ENCODE data around the gene EBF4.
"Not testable (repeated sequence)": the region's sequence is repeated elsewhere in the genome, so short reads cannot be mapped to it uniquely, and the experiment has no call there.

Gene EBF4

DNA sequence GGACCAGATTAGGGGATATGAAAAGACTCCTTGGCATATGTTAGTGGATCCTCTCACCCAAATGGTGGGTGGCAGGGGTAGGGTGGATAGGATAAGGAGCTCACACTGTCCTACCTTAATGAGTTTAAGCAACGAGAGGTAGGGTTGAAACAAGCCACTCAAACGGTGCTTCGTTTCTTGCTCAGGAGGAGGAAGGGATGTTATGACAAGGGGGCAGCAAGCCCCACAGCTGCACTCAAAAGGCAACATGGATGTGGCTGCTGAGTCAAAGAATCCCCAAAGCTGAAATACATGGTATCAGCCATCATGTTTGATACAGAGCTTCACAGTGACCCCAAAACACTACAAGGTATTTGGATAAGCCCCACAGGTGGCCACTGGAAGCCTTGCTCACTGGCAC lies 20.1 kb upstream of the EBF4 start:
- DNase-seq = no peak

DNA sequence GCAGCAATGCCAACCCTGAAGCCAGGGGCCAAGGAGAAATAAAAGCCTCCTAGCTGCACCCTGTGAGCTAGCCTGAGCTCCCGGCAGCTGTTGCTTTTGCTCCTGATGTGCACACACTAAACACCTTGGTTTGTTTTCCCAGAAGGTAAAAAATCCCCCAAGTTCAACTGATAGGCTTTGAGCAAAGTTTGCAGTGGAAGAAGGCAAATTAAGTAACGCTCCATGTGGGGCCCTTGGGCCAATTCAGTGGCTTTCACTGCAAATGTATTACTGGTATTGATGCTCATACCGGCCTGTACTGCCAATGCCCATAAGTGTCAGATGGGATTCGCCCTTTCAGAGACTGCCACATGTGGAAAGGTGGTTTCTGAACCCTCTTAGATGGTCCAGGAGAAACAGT lies 19.1 kb upstream of the EBF4 start:
- no peak for DNase-seq

DNA sequence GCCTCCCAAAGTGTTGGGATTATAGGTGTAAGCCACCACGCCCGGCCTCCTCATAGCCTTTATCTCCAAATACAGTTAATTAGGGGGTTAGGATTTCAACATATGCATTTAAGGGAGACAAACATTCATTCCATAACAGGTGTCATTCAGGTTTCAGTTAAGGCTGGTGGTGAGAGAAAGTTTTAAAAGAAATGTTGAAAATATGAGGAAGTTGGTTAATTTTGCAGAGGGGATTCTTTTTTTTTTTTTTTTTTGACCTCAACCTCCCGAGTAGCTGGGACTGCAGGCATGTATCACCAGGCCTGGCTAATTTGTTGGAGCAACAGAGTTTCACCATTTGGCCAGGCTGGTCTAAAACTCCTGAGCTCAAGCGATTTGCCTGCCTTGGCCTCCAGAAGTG lies 12.5 kb upstream of the EBF4 start:
- DNase-seq = no peak

DNA sequence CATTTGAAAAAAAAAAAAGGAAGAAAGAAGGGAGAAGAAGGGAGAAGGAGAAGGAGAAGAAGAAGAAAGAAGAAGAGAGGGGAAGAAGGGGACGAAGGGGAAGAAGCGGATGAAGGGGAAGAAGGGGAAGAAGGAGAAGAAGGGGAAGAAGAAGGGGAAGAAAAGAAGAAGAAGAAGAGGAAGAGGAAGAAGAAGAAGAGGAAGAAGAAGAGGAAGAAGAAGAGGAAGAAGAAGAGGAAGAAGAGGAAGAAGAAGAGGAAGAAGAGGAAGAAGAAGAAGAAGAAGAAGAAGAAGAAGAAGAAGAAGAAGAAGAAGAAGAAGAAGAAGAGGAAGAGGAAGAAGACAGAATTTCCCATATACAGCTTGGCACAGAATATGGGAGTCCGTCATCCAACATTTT lies 10.5 kb upstream of the EBF4 start:
- DNase-seq = not testable (repeated sequence)

DNA sequence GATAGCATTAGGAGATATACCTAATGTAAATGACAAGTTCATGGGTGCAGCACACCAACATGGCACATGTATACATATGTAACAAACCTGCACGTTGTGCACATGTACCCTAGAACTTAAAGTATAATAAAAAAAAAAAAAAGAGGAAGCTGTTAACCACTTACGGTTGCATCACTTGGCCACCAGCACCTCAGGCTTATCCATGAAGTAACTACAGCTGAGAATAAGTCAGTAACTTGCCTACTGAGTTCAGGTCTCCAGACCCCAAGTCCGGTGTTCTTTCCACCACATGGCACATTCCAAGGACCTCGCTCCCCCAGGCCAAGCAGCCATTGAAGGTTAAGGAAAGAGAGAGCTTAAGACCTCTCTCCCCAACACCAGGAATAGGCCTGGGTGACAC lies 7.8 kb upstream of the EBF4 start:
- not testable (repeated sequence) for DNase-seq

DNA sequence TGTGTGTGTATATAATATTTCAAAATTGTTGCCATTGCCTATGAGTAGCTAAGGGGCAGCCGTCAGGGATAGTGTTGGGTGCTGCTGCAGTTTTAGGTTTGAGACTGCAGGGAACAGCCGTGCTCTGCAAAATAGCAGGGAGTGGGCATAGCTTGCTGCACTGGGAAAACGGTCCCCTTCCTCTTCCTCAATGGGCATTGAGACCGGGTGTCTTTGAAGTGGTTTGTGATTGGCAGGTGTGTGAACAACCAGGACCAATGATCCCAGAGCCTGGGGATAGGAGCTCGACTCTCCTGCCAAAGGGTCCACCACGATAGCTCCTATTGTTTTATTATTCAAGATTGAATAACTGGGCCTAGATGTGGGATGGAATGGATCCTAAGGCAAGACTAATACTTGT lies 5.1 kb upstream of the EBF4 start:
- DNase-seq = no peak

DNA sequence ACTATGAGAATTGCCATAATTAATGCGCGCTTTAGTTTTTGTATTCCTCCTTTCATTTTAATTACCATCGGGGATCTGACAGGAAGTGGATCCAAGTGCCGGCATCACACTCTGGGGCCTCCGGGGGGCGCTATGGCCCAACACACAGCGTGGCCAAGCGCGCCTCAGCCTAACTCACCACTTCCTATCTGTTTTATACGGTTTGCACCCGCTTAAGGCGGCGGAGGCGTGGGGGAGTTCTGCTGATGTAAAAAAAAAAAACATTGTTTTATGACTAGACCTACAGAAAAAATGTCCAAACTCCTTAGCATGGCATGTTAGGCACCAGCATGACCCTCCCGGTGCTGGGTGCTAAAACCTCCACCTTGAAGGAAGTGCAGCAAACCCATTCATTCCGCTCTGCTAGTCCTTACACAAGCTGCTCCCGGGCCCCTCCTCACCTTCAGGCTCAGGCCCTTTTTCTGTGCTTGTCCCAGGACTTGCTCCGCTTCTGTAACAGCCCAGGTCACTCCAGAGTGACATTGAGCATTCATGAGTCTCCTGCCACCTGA lies 4.5 kb upstream of the EBF4 start:
- no peak for DNase-seq

DNA sequence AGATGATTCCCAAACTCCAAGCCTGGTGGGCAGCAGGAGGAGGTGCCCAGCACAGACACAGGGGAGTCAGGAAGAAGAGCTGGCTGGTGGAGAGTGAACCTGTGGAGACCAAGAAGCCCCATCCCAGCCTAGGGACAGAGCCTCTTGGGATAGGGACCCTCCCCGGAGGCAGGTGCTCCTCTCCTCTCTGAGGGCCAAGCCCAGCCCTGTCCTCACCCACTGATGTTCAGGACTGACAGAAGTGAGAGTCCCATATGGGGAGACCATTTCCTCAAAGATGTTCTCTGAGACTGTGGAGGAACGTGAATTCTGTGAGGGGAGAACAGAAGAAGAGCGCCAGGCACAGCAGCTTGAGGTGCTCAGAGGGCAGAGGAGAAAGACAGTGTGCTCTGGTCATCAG lies 2.4 kb upstream of the EBF4 start:
- no peak for DNase-seq

DNA sequence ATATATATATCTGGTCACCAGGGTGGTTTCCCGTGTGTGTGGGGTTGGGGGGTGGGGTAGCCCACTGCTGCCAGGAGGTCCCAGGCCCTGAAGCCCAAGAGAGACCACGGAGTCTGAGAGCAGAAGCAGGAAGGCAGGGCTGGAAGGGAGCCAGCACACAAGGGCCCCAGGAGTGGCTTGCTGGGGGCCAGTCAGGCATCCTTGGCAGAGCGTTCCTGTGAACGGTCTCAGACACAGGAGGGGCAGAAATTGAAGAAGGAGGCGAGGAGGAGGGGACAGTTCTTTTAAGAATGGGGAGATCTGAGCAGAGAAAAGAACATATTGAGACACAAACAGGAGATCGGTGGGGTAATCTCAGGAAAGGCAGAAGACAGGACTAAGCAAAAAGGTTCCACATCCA lies 1.9 kb upstream of the EBF4 start:
- no peak for DNase-seq

DNA sequence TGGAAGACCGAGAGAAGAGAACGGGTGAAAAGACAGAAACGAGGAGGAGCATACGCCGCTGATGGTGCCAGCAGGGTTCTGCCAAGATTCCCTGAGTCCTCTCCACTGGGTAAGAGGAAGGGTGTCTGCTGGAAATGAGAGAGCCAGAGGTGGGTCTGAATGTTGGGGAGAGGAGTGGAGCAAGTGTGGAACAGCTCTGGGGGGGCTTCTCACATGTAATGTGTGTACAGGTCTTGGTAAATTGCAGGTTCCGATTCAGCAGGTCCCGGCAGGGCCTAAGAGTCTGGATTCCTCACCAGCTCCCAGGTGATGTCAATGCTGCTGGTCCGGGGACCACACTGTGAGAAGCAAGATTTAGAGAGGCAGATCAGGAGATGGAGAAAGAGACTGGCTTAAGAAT lies 1.5 kb upstream of the EBF4 start:
- no peak for DNase-seq

DNA sequence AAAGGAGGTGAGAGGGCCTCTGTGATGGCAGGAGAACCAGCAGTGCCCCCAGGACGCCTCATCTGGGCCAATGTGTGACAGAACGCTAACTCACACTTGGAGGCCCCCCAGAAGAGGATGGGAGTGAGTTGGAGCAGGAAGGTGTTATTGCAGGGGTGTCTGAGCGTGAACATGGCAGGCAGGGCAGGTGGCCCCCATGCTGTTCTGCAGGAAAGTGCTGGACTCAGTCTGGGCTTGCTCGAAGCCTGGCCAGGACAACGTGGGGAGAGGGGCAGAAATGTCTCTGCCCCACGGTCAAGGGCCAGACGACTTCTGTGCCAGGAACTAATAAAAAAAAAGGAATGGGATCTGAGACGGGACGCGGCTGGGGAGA lies 931 bp upstream of the EBF4 start:
- DNase-seq = no peak

DNA sequence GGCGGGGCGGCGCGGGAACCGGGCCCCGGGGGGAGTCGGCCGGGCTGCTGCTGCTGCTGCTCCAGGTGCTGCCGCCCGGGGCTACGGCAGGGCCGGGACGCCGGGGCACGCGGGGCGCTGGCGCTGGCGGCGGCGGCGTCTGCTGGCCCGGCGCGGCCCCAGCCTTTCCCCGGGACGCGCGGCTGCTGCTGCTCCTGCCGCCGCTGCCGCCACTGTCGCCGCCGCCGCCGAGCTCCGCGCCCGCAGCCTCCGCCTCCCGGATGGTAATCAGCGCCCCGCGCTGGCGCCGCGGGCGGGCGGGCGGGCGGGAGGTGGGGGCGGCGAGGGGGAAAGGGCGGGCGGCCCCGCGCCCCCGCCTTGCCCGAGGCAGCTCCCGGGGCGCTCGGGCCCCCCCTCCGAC lies 306 bp downstream of the EBF4 start:
- DNase-seq = no peak

DNA sequence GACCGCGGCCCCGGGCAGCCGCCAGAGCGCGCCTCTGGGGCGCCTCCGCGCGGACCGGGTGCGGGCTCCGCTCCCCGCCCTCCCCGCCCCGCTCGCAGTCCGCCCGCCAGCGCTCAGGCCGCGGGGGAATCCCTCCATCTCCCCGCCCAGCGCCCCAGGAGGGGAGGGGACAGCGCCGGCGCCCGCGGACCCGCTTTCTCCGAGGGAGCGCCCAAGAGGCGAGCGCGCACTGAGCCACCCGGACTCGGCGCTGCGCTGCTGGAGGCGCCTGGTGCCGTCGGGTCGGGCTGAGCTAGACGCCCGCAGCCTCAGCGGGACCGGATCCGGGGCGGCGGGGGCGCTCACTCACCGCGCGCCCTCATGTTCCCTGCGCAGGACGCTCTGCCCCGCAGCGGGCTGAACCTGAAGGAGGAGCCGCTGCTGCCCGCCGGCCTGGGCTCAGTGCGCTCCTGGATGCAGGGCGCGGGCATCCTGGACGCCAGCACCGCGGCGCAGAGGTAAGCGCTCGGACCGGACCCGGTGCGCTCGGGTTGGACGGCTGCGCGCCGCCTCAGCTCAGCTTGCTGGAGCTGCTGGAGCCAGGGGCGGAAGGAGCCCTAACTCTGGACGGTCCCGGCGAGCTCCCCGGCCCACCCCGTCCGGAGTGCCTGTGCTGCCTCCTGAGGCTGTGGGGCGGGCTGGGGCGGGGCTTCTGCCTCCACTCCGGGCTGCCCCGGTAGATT lies 867 bp downstream of the EBF4 start:
- no peak for DNase-seq

DNA sequence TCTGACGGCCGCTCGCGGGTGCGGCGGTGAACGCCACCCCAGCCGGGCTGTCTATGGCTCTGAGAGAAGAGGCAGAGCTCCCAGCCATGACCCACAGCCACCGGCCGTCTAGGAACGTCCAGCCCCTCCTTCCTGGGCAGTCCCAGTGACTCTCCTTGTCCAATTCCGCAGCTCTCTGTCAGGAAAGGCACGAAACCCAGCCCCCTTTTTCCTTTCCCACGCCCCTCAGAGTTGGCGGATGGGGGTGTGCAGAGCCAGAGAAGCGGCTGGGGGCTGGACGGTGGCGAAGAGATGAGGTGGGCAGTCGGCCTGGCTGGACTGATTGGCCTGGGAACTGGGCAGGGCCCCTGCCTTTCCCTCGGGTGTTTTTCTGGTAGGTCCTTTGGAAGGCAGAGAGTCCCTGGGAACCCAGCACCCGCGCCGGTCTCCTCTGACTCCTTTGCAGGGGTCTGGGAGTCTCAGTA lies 1.5 kb downstream of the EBF4 start:
- DNase-seq = no peak

DNA sequence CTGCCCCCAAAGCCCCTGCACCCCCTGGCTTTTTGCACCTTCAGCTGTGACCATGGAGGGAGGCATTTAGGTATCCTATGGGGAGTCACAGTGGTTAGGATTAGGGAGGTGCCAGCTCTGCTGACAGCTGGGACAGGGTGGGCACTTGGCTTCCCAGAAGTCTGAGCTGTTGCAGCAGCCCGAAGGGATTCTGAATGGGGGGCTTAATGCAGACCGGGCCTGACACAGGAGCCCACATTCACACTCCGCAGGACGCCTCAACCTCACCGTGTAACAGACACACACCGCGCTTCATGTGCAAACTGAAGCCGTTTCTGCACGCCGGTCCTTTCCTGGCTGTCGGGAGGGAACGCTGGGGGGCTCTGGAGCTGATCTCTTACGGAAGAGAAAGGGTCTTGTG lies 1.9 kb downstream of the EBF4 start:
- DNase-seq = no peak

DNA sequence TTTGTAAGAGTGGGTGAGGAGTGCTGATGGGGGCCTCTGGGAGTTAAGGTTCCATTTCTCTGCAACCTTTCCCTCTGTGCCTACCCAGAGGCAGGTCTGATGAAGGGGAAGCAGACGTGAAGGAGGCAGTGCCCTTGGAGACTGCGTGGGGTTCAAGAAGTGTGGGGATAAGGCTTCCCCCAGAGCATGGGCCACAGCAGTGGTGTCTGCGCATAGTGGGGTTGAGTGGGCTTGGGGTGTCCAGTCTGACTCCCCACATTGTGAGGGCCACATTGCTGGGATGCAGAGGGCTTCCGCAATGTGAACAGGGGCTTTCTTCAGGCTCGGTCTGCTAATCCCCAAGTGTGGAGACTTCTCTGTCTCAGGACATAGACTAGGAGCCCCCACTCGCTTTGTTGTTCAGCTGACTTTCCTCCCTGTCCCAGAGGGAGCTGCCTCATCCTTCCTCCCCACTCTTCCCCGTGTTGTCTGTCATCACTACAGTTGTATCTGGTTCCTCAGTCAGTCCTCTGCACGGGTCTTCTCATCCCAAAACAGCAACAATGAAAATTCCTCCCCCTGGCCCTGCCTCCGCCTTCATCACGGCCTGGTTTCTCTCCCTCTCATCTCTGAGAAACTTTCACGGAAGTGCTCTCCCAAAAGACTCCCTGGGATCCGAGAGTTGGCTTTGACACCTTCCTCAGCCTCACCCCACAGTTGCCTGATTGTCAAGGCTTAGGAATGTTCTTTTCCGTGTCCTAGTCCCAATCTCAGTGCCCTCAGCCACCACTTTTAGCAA lies 2.8 kb downstream of the EBF4 start:
- no peak for DNase-seq

DNA sequence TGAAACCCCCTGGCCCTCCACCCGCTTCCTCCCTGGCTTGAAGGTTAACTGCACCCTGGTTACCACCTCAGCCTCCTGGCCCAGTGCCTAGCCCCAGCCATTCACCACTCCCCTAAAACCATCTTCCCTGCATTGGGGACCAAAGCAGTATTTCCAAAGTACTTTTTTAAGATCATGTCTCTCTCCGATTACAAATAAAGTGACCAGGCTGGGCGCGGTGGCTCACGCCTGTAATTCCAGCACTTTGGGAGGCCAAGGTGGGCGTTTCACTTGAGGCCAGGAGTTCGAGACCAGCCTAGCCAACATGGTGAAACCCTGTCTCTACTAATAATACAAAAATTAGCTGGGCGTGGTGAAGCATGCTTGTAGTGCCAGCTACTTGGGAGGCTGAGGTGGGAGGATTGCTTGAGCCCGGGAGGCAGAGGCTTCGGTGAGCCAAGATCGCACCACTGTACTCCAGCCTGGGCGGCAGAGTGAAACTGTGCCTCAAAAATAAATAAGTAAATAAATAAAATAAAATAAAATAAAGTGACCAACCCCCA lies 3.5 kb downstream of the EBF4 start:
- DNase-seq = not testable (repeated sequence)

DNA sequence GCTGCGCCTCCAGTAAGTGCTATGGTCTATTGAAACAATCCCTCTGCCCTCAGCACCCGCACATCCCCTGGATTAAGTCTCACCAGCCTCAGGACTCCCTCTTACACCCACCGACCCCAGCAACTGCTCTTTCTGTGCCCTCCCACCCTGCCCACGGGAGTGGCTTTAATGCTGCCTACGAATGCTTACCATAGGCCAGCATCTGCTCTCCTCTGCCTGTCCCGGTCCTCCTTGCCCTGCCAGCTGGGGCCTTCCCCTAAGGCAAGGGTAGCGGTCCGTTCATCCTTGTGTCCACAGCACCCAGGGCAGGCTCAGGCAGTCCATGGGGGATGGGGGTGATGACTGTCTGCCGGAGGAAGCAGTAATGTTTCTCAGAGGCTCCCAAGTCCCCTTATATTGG lies 4.1 kb downstream of the EBF4 start:
- no peak for DNase-seq

DNA sequence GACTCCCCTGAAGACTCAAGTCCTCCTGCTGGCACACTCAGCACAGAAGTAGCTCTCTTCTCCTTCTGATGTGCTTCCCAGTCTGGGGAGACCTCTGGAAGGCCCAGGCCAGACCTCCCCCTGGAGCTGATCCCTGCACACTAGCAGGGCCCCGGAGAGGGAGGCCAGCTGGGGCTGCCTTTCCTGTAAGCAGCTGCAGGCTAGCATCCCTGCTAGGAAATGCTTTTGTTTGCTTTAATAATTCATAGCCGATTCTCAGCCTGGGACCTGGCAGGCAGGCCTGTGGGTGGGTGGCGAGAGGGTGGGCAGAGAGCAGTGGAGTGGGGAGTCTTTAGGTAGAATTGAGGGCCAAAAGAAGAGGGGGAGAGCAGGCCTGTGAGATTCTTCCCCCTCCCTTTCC lies 5.2 kb downstream of the EBF4 start:
- no peak for DNase-seq

DNA sequence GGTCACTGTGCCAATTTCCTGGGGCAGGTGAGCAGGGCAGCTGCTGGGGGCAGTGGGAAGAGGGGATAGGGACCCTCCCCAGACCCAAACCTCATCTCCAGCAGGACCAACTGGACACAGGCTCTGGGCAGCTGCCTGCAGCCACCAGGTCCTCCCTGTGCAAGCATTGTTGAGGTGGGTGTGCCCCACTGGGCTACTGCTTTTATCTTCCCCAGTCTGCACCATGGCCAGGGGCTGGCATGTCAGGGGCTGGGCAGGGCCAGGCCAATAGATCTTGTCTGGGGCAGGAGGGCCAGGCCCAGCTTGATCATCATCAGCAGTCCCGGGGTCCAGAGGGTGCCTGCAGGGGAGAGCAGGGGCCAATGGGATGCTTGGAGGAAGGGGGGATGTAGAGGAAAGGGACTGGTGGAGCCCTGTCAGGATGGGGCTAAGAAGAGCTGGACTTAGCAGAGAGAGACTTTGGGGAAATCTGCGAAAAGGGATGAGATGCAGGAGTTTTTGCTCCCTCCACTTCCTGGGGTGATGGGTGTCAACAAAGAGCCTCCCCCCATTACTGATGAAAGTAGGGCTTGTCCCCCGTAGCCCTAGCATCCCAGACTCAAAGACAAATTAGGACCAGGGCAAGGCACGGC lies 5.7 kb downstream of the EBF4 start:
- DNase-seq = no peak

DNA sequence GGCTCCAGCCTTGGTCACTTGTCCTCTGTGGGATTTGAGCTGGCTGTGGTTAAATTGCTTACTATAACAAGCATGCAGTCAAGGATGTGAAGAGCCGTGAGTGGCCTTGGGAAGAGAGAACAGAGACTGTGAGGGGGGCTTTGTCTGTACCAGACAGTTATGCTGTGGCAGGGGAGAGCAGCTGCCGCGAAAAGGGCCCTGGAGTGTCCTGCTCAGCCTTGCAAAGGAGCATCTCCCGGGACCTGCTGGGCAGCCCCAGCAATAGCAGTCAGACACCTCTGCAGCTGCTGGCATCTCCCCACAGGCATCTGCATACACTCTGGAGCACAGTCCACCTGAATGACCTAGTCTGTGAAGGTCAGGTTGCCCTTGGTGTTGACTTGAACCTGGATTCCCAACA lies 6.3 kb downstream of the EBF4 start:
- no peak for DNase-seq

DNA sequence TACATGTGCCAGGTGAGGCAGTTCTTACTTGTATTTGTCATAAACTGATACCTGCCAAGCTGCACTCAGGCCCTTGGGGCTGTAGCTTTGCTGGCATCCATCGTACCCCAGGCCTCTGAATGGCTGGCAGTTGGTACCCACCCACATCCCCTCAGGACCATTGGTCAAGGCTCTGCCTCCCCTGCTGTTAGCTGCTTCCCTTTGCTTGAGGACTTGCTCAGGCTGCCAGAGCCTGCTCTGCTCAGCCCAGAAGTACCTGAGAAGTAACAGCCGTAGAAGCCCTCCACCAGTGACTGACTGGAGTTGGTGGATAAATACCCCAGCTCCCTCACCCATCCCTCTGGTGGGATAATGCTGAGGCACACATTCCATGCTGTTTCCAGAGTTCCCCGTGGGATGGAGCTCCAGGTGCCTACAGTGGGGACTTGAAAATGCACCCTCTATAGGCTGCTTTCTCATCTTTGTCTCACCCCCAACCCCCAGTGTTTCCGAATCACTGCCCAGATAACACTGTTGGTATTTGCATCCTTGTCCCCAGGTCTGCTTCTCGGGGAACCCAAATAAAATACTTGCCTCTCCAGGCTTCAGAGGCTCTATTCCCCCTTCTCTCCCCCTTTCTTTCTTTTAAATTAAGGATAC lies 7.3 kb downstream of the EBF4 start:
- no peak for DNase-seq

Measured in cerebellar nuclear complex (tissue), 1 donor.